Measurements from ENCODE around the gene DVL2. TPM values are rescaled to one million over a fixed set of nuclear protein-coding genes. Genes with fewer than 3 reads are reported as not detected.

The DVL2 gene
- total RNA-seq, 1 experiment from 2014 or later = 45.3 TPM

- peaks cover 31% of the 10 kb centered on the region for H3K4me1 ChIP-seq (replicated peaks)
- DNase-seq (ENCODE audit: low read depth in 1 of 2, low spot score in 2 of 2) = peak; percentile 44 to 79
- peak overlapping the region; percentile 51 for H3K4me3 ChIP-seq
- no peaks in the 10 kb centered on the region for H3K27me3 ChIP-seq (replicated peaks)
- H3K9me3 ChIP-seq (replicated peaks) = no peaks in the 10 kb centered on the region
- peaks cover 50% of the 10 kb centered on the region for H3K36me3 ChIP-seq
- peak overlapping the region; percentile 25; the same call in 1 of the 2 replicates for H3K27ac ChIP-seq
These were observed 3.6 kb upstream of the DVL2 start for GRCh38 chr17:7237761-7238419.

- peak overlapping the region; percentile 51 for H3K4me3 ChIP-seq
- no peaks in the 10 kb centered on the region for H3K9me3 ChIP-seq (replicated peaks)
- no peaks in the 10 kb centered on the region for H3K27me3 ChIP-seq (replicated peaks)
- H3K4me1 ChIP-seq (replicated peaks) = peaks cover 36% of the 10 kb centered on the region
- peaks cover 51% of the 10 kb centered on the region for H3K36me3 ChIP-seq
- peak overlapping the region; percentile 25; the same call in 1 of the 2 replicates for H3K27ac ChIP-seq
- DNase-seq (ENCODE audit: low read depth in 1 of 2, low spot score in 2 of 2) = no peak
These were observed 3.0 kb upstream of the DVL2 start for GRCh38 chr17:7237266-7237760.

GRCh38 chr17:7236808-7237207 is 2.5 kb upstream of the DVL2 start:
- Histone ChIP-seq H3K9me3 (replicated peaks) (no peaks in the 10 kb centered on the region), H3K27me3 (replicated peaks) (no peaks in the 10 kb centered on the region), H3K4me1 (replicated peaks) (peaks cover 39% of the 10 kb centered on the region), H3K4me3 (no peak overlapping the region), H3K27ac (no peak overlapping the region), H3K36me3 (peaks cover 55% of the 10 kb centered on the region)
- DNase-seq (ENCODE audit: low read depth in 1 of 2, low spot score in 2 of 2) = no peak

- Histone ChIP-seq H3K9me3 (replicated peaks) (no peaks in the 10 kb centered on the region), H3K4me3 (no peak overlapping the region), H3K27me3 (replicated peaks) (no peaks in the 10 kb centered on the region), H3K36me3 (peaks cover 52% of the 10 kb centered on the region), H3K27ac (no peak overlapping the region), H3K4me1 (replicated peaks) (peaks cover 34% of the 10 kb centered on the region)
- DNase-seq (ENCODE audit: low read depth in 1 of 2, low spot score in 2 of 2) = no peak
These were observed 1.7 kb upstream of the DVL2 start for GRCh38 chr17:7235693-7236665.

- H3K4me1 ChIP-seq (replicated peaks) = peaks cover 27% of the 10 kb centered on the region
- peak overlapping the region; percentile 82 for H3K4me3 ChIP-seq
- no peak for DNase-seq (ENCODE audit: low read depth in 1 of 2, low spot score in 2 of 2)
- peaks cover 61% of the 10 kb centered on the region for H3K36me3 ChIP-seq
- no peaks in the 10 kb centered on the region for H3K27me3 ChIP-seq (replicated peaks)
- H3K9me3 ChIP-seq (replicated peaks) = no peaks in the 10 kb centered on the region
- H3K27ac ChIP-seq = peak overlapping the region; percentile 29
These were observed 625 bp downstream of the DVL2 start for GRCh38 chr17:7233701-7234082.

- no peaks in the 10 kb centered on the region for H3K9me3 ChIP-seq (replicated peaks)
- no peak overlapping the region; the same call in 1 of the 2 replicates for H3K4me3 ChIP-seq
- peaks cover 22% of the 10 kb centered on the region for H3K4me1 ChIP-seq (replicated peaks)
- H3K36me3 ChIP-seq = peaks cover 73% of the 10 kb centered on the region
- DNase-seq (ENCODE audit: low read depth in 1 of 2, low spot score in 2 of 2) = no peak
- no peaks in the 10 kb centered on the region for H3K27me3 ChIP-seq (replicated peaks)
- H3K27ac ChIP-seq = no peak overlapping the region
These were observed 2.2 kb downstream of the DVL2 start for GRCh38 chr17:7232114-7232513.

GRCh38 chr17:7229504-7229903 is 4.8 kb downstream of the DVL2 start:
- H3K36me3 ChIP-seq = peaks cover 72% of the 10 kb centered on the region
- no peaks in the 10 kb centered on the region for H3K27me3 ChIP-seq (replicated peaks)
- no peak overlapping the region for H3K27ac ChIP-seq
- DNase-seq (ENCODE audit: low read depth in 1 of 2, low spot score in 2 of 2) = no peak
- H3K4me1 ChIP-seq (replicated peaks) = peaks cover 17% of the 10 kb centered on the region
- no peaks in the 10 kb centered on the region for H3K9me3 ChIP-seq (replicated peaks)
- H3K4me3 ChIP-seq = no peak overlapping the region

- H3K4me3 ChIP-seq = no peak overlapping the region
- H3K27me3 ChIP-seq (replicated peaks) = no peaks in the 10 kb centered on the region
- H3K4me1 ChIP-seq (replicated peaks) = peaks cover 16% of the 10 kb centered on the region
- DNase-seq (ENCODE audit: low read depth in 1 of 2, low spot score in 2 of 2) = no peak
- no peak overlapping the region for H3K27ac ChIP-seq
- peaks cover 72% of the 10 kb centered on the region for H3K36me3 ChIP-seq
- H3K9me3 ChIP-seq (replicated peaks) = no peaks in the 10 kb centered on the region
These were observed 5.4 kb downstream of the DVL2 start for GRCh38 chr17:7228920-7229319.

- Histone ChIP-seq H3K27me3 (replicated peaks) (no peaks in the 10 kb centered on the region), H3K27ac (no peak overlapping the region), H3K9me3 (replicated peaks) (no peaks in the 10 kb centered on the region), H3K36me3 (peaks cover 87% of the 10 kb centered on the region), H3K4me1 (replicated peaks) (peaks cover under 1% of the 10 kb centered on the region), H3K4me3 (no peak overlapping the region)
- DNase-seq (ENCODE audit: low read depth in 1 of 2, low spot score in 2 of 2) = peak in 1 of 2 experiments; percentile 43
These were observed 7.3 kb downstream of the DVL2 start for GRCh38 chr17:7226721-7227710.

- peaks cover 96% of the 10 kb centered on the region for H3K36me3 ChIP-seq
- H3K27ac ChIP-seq = no peak overlapping the region
- H3K9me3 ChIP-seq (replicated peaks) = no peaks in the 10 kb centered on the region
- H3K4me3 ChIP-seq = no peak overlapping the region
- H3K27me3 ChIP-seq (replicated peaks) = no peaks in the 10 kb centered on the region
- H3K4me1 ChIP-seq (replicated peaks) = peaks cover 7% of the 10 kb centered on the region
- DNase-seq (ENCODE audit: low read depth in 1 of 2, low spot score in 2 of 2) = peak in 1 of 2 experiments; percentile 41
These were observed 8.5 kb downstream of the DVL2 start for GRCh38 chr17:7225711-7226331.

GRCh38 chr17:7224661-7225111 is 9.6 kb downstream of the DVL2 start:
- Histone ChIP-seq H3K4me1 (replicated peaks) (peaks cover 15% of the 10 kb centered on the region), H3K36me3 (peaks cover 98% of the 10 kb centered on the region), H3K27ac (no peak overlapping the region), H3K27me3 (replicated peaks) (no peaks in the 10 kb centered on the region), H3K4me3 (no peak overlapping the region), H3K9me3 (replicated peaks) (no peaks in the 10 kb centered on the region)
- DNase-seq (ENCODE audit: low read depth in 1 of 2, low spot score in 2 of 2) = peak in 1 of 2 experiments; percentile 38

- Histone ChIP-seq H3K27me3 (replicated peaks) (no peaks in the 10 kb centered on the region), H3K27ac (no peak overlapping the region), H3K36me3 (peaks cover 92% of the 10 kb centered on the region)
These were observed 10.2 kb downstream of the DVL2 start for GRCh38 chr17:7224110-7224509.

More at GRCh38 chr17:7224110-7224509, 10.2 kb downstream of the DVL2 start:
- DNase-seq (ENCODE audit: low read depth in 1 of 2, low spot score in 2 of 2) = peak in 1 of 2 experiments; percentile 39
- Histone ChIP-seq H3K4me1 (replicated peaks) (peaks cover 21% of the 10 kb centered on the region), H3K4me3 (no peak overlapping the region), H3K9me3 (replicated peaks) (no peaks in the 10 kb centered on the region)
